Measurements from ENCODE around the gene RAB17.

RAB17 gene

DNA sequence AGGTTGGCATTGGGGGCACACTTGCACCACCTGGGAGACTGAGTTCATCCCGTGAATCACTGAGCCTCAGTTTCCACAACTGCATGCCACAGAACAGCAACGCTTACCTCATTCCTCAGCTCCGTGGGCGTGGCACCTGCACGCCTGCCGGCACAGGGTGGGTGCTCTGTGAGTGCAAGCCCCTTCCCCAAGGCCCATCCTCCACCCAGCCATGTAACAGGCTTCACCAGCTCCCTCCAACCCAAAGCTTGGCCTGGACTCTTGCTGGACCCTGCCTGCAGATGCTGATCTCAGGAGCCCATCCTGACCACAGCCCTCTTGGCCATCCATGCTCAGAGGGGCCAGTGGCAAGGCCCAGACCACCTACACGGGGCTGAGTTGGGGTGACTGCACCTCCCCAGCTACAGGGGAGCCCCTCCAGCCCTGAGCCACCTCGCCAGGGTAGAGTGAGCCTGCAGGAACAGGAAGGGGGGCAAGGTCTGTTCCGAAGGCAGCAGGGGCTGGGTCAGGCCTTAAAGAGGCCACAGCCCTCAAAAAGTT is 22.3 kb downstream of the RAB17 start:
- H3K9ac ChIP-seq (ENCODE audit: low read length), result no peak overlapping the region
- H3K4me1 ChIP-seq (ENCODE audit: control insufficient read depth, insufficient read depth, low read length), result no peaks in the 10 kb centered on the region
- no peak overlapping the region for H3K4me3 ChIP-seq (ENCODE audit: low read length)
- H3K27ac ChIP-seq (ENCODE audit: low read depth, low read length), result no peak overlapping the region
- no peaks in the 10 kb centered on the region for H3K27me3 ChIP-seq (ENCODE audit: control insufficient read depth, insufficient read depth, low read length)
- H3K36me3 ChIP-seq (ENCODE audit: control insufficient read depth, insufficient read depth, low read length), result no peaks in the 10 kb centered on the region

DNA sequence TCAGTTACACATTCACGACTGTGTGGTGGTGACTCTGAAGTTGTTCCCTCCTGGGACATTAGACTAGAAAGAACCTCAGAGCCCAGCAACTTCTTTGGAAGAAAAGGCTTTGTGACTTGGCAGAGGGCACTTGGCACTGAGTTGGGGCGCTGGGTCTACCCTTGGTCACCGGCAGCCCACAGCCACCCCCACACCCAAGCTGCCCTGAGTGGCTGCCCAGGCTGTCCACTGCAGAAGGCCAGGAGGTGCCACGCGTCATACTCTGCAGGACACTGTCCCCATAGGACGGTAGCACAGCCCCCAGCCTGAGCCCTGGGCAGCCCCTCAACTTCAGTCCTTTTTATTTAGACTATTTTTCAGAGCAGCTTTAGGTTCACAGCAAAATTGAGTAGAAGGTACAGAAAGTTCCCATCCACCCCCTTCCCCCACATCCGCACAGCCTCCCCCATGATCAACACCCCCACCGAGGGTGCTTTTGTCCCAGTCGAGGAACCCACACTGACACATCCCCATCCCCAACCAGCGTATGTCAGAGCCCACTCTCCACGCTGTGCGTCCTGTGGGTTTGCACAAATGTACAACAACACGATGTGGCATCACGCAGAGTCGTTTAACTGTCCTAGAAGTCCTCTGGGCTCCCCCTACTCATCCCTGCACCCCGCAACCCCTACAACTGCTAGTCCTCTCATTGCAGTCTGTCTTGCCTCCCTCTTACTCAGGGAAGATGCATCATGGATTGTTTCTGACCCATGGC is 23.1 kb downstream of the RAB17 start:
- H3K4me3 ChIP-seq (ENCODE audit: low read length), result no peak overlapping the region
- no peaks in the 10 kb centered on the region for H3K4me1 ChIP-seq (ENCODE audit: control insufficient read depth, insufficient read depth, low read length)
- H3K27me3 ChIP-seq (ENCODE audit: control insufficient read depth, insufficient read depth, low read length), result no peaks in the 10 kb centered on the region
- no peak overlapping the region for H3K27ac ChIP-seq (ENCODE audit: low read depth, low read length)
- no peak overlapping the region for H3K9ac ChIP-seq (ENCODE audit: low read length)
- no peaks in the 10 kb centered on the region for H3K36me3 ChIP-seq (ENCODE audit: control insufficient read depth, insufficient read depth, low read length)

DNA sequence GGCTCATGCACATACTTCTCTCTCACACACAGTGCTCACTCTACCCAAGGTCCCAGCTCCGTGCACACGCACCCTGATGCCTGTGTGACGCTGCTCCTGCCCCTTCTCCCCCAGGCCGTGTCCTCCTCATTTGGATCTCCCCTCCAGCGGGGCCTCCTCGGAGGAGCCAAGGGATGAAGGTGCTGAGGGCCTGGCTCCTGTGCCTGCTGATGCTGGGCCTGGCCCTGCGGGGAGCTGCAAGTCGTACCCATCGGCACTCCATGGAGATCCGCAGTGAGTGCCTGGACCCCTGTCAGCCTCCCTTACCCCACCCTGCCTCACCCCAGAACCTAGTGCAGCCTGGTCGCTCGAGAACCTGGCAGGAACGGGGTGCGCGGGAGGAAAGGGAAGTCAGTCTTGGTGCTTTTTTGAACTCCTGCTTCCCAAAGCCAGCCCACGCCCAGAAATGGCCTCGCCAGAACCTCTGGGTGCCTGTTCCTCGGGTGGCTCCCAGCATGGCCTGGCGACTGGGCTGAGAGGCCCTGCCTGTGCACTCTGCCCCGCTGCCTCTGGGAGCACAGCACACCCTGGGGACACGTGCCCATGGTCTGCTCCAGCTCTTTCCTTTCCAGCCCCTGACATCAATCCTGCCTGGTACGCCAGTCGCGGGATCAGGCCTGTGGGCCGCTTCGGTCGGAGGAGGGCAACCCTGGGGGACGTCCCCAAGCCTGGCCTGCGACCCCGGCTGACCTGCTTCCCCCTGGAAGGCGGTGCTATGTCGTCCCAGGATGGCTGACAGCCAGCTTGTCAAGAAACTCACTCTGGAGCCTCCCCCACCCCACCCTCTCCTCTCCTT is 23.9 kb downstream of the RAB17 start, which contains the start of gene PRLH:
PRLH (plus strand) TSS at position 174 of the 835 bp plus-strand sequence; CDS start at position 174, 0 bp downstream.
- Histone ChIP-seq H3K27me3 (ENCODE audit: control insufficient read depth, insufficient read depth, low read length) (no peaks in the 10 kb centered on the region), H3K36me3 (ENCODE audit: control insufficient read depth, insufficient read depth, low read length) (no peaks in the 10 kb centered on the region), H3K9ac (ENCODE audit: low read length) (no peak within 1 kb of the TSS), H3K4me1 (ENCODE audit: control insufficient read depth, insufficient read depth, low read length) (no peaks in the 10 kb centered on the region), H3K4me3 (ENCODE audit: low read length) (no peak within 1 kb of the TSS), H3K27ac (ENCODE audit: low read depth, low read length) (no peak within 1 kb of the TSS)

DNA sequence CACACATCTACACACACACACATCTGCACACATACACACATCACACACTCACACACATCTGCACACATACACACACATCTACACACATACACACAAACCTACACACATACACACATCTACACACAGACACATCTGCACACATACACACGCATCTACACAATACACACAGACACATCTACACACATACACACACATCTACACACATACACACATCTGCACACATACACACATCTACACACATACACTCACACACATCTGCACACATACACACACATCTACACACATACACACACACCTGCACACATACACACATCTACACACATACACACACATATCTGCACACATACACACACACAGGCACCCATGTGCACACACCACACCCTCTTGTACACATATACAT is 24.6 kb downstream of the RAB17 start:
- no peak overlapping the region for H3K4me3 ChIP-seq (ENCODE audit: low read length)
- H3K9ac ChIP-seq (ENCODE audit: low read length), result no peak overlapping the region
- H3K27ac ChIP-seq (ENCODE audit: low read depth, low read length), result no peak overlapping the region
- H3K27me3 ChIP-seq (ENCODE audit: control insufficient read depth, insufficient read depth, low read length), result no peaks in the 10 kb centered on the region
- no peaks in the 10 kb centered on the region for H3K36me3 ChIP-seq (ENCODE audit: control insufficient read depth, insufficient read depth, low read length)
- H3K4me1 ChIP-seq (ENCODE audit: control insufficient read depth, insufficient read depth, low read length), result no peaks in the 10 kb centered on the region

DNA sequence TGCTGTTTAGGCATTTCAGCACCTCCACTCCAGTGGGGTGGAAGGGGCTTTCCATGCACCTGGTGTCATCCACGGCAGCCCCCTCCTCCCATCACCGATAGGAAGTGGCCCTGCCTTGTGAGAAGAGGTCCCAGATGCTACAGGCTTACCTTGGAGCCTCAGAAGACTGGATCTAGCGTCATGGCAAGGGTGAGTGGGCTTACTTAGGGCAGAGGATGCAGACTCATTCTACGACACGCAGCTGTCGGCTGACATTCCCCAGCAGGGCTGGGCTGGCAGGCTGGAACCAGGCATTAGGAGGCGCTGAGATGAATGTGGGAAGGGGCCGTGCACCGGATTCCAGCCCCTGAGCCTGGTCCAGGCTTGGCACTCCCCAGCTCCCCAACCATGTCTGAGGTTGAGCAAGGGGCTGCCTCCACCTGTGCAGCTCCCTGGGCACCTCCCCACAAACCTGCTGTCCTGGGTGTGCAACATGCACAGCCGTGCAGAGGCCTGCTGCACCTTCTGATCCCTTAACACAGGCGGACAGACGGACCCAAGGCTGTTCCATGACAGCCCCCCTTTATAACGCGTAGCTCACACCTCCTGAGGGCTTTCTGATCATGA is 25.9 kb downstream of the RAB17 start:
- Histone ChIP-seq H3K27me3 (ENCODE audit: control insufficient read depth, insufficient read depth, low read length) (no peaks in the 10 kb centered on the region), H3K9ac (ENCODE audit: low read length) (no peak overlapping the region), H3K36me3 (ENCODE audit: control insufficient read depth, insufficient read depth, low read length) (no peaks in the 10 kb centered on the region), H3K27ac (ENCODE audit: low read depth, low read length) (no peak overlapping the region), H3K4me1 (ENCODE audit: control insufficient read depth, insufficient read depth, low read length) (no peaks in the 10 kb centered on the region), H3K4me3 (ENCODE audit: low read length) (no peak overlapping the region)

DNA sequence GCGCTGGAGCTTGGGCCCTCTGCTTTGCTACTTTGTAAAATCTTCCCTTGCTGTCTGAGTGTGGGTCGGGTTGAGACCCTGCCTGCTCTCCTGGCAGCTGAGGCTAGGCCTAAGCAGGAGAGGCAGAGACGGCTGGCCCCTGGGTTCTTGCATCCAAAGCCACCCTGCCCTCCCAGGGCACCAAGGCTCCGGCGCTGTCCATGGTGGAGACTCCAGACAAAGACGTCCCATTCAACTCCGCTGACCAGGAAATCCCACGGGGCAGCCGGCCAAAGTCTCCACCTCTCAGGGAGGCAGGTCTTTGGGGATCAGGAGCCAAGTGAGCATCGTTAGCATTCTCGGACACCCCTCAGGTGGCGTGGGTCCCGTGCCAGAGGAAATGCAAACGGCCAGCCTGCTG is 26.7 kb downstream of the RAB17 start:
- Histone ChIP-seq H3K4me1 (ENCODE audit: control insufficient read depth, insufficient read depth, low read length) (no peaks in the 10 kb centered on the region), H3K4me3 (ENCODE audit: low read length) (no peak overlapping the region), H3K36me3 (ENCODE audit: control insufficient read depth, insufficient read depth, low read length) (no peaks in the 10 kb centered on the region), H3K27ac (ENCODE audit: low read depth, low read length) (no peak overlapping the region), H3K9ac (ENCODE audit: low read length) (no peak overlapping the region), H3K27me3 (ENCODE audit: control insufficient read depth, insufficient read depth, low read length) (no peaks in the 10 kb centered on the region)

DNA sequence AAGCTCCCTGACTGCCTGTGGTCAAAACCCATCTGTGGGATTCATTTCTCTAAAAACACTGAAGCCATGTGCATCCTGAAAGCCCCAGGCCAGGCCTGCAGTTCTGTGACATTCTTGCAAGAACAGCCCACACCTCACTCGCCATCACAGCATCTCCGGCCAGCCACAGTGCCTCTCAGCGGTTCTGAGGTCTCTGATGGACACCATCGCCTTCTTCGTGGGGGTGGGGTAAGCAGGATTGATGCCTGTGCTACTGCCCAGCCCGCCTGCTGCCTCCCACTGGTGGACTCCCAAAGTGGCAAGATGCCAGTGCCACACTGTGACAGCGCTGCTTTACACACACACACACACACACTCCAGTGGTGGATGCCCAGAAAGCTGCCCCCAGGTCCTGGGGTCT is 29.3 kb downstream of the RAB17 start:
- Histone ChIP-seq H3K36me3 (ENCODE audit: control insufficient read depth, insufficient read depth, low read length) (no peaks in the 10 kb centered on the region), H3K9ac (ENCODE audit: low read length) (no peak overlapping the region), H3K27ac (ENCODE audit: low read depth, low read length) (no peak overlapping the region), H3K27me3 (ENCODE audit: control insufficient read depth, insufficient read depth, low read length) (no peaks in the 10 kb centered on the region), H3K4me3 (ENCODE audit: low read length) (no peak overlapping the region), H3K4me1 (ENCODE audit: control insufficient read depth, insufficient read depth, low read length) (no peaks in the 10 kb centered on the region)

DNA sequence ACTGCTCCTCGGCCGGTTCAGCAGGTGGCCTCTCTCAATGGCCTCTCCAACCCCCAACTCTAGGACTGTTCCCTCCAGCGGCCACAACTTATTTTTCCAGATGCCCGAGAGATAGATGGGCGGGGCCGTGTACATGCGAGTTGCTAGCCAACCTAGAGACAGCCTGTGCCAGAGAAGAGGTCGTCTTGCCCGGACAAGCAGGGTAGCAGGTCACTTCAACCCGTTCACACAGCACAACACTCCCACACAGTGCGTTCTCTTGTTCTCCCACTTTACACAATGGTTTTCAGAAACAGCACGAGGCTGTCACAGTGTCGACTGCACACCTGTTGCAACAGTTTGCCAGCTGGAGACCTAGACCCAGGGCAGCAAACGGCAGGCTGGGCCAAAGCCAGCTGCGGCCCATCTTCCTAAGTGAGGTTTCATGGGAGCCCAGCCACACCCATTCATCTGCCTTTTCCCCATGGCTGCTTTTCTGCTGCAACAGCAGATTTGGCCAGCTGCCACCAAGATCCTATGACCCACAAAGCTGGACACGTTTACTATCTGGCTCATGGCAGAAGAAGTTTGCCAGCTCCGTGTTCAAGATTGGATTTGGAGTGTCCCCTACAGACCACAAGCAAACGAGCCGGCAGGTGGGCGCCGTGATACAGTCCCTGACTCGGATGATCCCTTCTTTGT is 31.4 kb downstream of the RAB17 start:
- no peak overlapping the region for H3K27ac ChIP-seq (ENCODE audit: low read depth, low read length)
- peaks cover 3% of the 10 kb centered on the region for H3K36me3 ChIP-seq (ENCODE audit: control insufficient read depth, insufficient read depth, low read length)
- no peak overlapping the region for H3K9ac ChIP-seq (ENCODE audit: low read length)
- no peak overlapping the region for H3K4me3 ChIP-seq (ENCODE audit: low read length)
- H3K27me3 ChIP-seq (ENCODE audit: control insufficient read depth, insufficient read depth, low read length), result no peaks in the 10 kb centered on the region
- no peaks in the 10 kb centered on the region for H3K4me1 ChIP-seq (ENCODE audit: control insufficient read depth, insufficient read depth, low read length)

DNA sequence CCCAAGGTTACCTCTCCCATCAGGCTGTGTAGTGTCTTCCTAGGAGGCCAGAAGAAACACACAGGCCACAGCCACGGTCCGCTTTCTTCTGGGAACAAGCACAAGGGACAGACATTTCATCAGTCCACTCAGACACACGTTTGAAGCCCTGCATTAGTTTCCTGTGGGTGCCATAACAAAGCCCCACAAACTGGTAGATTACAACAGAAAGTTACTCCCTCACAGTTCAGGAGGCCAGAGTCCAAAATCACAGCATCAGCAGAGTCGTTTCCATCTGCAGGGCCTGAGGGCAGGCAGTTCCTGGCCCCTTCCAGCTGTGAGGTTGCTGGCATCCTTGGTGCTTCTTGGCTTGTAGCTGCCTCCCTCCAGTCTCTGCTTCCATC is 32.9 kb downstream of the RAB17 start:
- Histone ChIP-seq H3K27ac (ENCODE audit: low read depth, low read length) (no peak overlapping the region), H3K36me3 (ENCODE audit: control insufficient read depth, insufficient read depth, low read length) (peaks cover 3% of the 10 kb centered on the region), H3K27me3 (ENCODE audit: control insufficient read depth, insufficient read depth, low read length) (no peaks in the 10 kb centered on the region), H3K4me3 (ENCODE audit: low read length) (no peak overlapping the region), H3K9ac (ENCODE audit: low read length) (no peak overlapping the region), H3K4me1 (ENCODE audit: control insufficient read depth, insufficient read depth, low read length) (no peaks in the 10 kb centered on the region)

DNA sequence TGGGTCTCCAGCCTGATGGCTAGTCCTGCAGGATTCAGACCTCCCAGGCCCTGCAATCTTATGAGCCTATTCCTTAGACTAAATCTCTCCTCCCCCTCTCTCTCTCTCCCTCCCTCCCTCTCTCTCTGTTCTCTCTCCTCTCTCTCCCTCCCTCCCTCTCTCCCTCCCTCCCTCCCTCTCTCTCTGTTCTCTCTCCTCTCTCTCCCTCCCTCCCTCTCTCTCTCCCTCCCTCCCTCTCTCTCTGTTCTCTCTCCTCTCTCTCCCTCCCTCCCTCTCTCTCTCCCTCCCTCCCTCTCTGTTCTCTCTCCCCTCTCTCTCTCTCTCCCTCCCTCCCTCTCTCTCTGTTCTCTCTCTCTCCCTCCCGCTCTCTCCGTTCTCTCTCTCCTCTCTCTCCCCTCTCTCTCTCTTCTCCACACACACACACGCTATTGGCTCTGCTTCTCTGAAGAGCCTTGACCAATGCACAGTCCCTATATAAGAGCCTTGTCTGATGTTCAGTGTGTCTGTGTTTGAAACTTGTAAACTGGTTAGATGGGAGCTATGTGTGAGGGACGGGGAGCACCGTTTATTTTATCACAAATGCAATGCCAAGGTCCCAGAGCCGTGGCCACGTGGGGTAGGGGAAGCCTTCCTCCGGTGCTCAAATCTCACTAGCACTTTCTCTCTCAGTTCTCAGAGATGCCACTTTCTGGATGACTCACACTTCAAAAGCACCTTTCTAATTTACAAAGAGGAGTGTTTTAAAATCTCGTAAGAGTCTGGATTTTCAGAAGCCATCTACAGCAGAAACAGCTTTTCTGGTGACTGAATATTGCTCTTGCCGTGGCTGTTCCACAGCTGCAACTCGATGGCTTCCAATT is 33.5 kb downstream of the RAB17 start:
- Histone ChIP-seq H3K36me3 (ENCODE audit: control insufficient read depth, insufficient read depth, low read length) (peaks cover 3% of the 10 kb centered on the region), H3K4me3 (ENCODE audit: low read length) (no peak overlapping the region), H3K4me1 (ENCODE audit: control insufficient read depth, insufficient read depth, low read length) (no peaks in the 10 kb centered on the region), H3K9ac (ENCODE audit: low read length) (no peak overlapping the region), H3K27ac (ENCODE audit: low read depth, low read length) (no peak overlapping the region), H3K27me3 (ENCODE audit: control insufficient read depth, insufficient read depth, low read length) (no peaks in the 10 kb centered on the region)

DNA sequence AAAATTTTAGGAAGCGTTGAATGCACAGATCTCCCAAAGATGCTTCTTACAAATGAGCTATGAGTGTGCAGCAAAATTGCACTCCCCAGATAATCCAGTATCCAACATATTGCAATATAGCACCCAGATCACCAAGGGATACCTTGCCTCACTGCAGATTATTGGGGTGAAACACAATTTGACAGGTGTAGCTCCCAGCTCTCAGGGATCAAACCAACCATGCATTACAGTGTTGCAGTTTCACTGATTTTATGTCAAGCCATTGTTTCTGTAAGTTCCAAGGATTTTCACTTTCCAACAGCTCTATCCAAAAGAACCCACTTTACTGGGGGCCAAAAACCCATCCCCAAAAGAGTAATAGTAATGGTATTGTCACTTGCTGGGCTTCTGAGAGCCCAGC is 35.0 kb downstream of the RAB17 start:
- H3K4me1 ChIP-seq (ENCODE audit: control insufficient read depth, insufficient read depth, low read length), result no peaks in the 10 kb centered on the region
- no peak overlapping the region for H3K9ac ChIP-seq (ENCODE audit: low read length)
- H3K27me3 ChIP-seq (ENCODE audit: control insufficient read depth, insufficient read depth, low read length), result no peaks in the 10 kb centered on the region
- no peak overlapping the region for H3K4me3 ChIP-seq (ENCODE audit: low read length)
- H3K36me3 ChIP-seq (ENCODE audit: control insufficient read depth, insufficient read depth, low read length), result peaks cover 3% of the 10 kb centered on the region
- no peak overlapping the region for H3K27ac ChIP-seq (ENCODE audit: low read depth, low read length)

Data from rectal smooth muscle tissue (tissue), 1 donor.